ENCODE results near the gene NSD1.

GRCh38 chr5:177241768-177242167, 108.2 kb downstream of the NSD1 start:
- no peak for TF ChIP-seq POLR2A (IDR thresholded peaks at IDR 0.05)
- TF ChIP-seq CTCF (IDR thresholded peaks at IDR 0.05), result no peak
